ENCODE measurements around the gene SPATA6L.

DNA sequence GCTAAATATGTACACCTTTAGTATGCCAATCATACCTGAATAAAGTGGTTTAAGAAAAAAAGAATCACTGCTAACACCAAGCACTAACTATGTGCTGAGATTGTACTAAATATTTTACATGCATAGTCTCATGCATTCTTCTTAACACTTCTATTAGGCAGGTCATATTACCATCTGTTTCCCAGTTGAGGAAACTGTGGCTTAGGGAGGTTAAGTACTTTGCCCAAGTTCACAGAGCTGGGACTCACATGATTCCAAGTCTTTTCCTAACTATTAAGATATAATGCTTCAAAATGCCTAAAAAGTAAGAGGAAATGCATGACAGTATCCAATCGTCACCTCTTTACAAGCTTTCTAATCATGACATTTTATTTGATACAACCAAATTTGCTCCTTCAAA is 73.4 kb downstream of the SPATA6L start:
- TF ChIP-seq, protein P1, sequence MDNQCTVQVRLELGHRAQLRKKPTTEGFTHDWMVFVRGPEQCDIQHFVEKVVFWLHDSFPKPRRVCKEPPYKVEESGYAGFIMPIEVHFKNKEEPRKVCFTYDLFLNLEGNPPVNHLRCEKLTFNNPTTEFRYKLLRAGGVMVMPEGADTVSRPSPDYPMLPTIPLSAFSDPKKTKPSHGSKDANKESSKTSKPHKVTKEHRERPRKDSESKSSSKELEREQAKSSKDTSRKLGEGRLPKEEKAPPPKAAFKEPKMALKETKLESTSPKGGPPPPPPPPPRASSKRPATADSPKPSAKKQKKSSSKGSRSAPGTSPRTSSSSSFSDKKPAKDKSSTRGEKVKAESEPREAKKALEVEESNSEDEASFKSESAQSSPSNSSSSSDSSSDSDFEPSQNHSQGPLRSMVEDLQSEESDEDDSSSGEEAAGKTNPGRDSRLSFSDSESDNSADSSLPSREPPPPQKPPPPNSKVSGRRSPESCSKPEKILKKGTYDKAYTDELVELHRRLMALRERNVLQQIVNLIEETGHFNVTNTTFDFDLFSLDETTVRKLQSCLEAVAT (IDR thresholded peaks at IDR 0.05) = no peak
- TF ChIP-seq TAF1 (IDR thresholded peaks at IDR 0.05; ENCODE audit: control insufficient read depth, extremely low read depth, insufficient read depth, low read length, severe bottlenecking) (no peak), CAMTA2 (CRISPR knock-in tag; conservative IDR thresholded peaks at IDR 0.05) (no peak), CTCF (IDR thresholded peaks at IDR 0.05 in 2 of 3, conservative IDR thresholded peaks at IDR 0.05 in 1 of 3; ENCODE audit: insufficient read depth in 2 of 3, low read depth in 1 of 3, low read length in 3 of 3) (no peak)

Data from K562 (cell line).